Epidermal melanocyte (primary cell): ENCODE measurements around the gene CMTM2.
"Not testable (repeated sequence)": the region's sequence is repeated elsewhere in the genome, so short reads cannot be mapped to it uniquely, and the experiment has no call there.

ENCODE experiments used
- DNase-seq: peaks from one replicate; pipeline ENCODE4 v3.0.0; 2011; ENCODE audit warnings: low spot score; ENCODE audit not compliant: insufficient read length

CMTM2 gene

DNA sequence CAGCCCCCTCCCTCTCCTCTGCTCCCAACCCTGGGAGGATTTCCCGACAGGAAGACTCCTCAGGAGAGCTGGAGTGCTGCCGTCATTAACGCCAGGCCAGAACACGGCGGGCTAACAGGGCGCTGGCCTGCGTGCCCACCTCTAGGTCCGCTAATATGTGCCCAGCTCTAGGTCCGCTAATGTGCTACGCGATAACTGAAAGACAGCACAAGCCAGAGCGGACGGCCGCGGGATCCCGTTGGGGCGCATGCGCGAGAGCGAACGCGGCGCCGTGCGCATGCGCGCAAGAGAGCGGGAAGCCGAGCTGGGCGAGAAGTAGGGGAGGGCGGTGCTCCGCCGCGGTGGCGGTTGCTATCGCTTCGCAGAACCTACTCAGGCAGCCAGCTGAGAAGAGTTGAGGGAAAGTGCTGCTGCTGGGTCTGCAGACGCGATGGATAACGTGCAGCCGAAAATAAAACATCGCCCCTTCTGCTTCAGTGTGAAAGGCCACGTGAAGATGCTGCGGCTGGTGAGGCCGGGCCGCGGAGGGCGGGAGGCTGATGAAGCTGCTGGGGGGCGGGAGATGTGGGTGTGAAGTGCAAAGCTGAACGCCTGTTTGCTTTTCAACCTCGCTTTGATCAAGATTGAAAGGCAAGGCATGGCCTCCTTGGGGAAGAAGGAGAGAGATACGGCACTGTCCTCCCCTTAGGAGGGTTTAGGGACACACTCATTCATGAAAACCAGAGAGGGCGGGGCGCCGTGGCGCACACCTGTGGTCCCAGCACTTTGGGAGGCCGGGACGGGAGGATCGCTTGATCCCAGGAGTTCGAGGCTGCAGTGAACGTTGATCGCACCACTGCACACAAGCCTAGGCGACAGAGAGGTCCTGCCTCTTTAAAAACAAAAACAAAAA lies 26.7 kb upstream of the CMTM2 start, which contains the start of gene CKLF:
Gene CKLF, plus strand, starts transcription at position 291 of the 892 bp plus-strand sequence. Its CDS starts 140 bp downstream, at position 431.
- DNase-seq, result peak; percentile 93

DNA sequence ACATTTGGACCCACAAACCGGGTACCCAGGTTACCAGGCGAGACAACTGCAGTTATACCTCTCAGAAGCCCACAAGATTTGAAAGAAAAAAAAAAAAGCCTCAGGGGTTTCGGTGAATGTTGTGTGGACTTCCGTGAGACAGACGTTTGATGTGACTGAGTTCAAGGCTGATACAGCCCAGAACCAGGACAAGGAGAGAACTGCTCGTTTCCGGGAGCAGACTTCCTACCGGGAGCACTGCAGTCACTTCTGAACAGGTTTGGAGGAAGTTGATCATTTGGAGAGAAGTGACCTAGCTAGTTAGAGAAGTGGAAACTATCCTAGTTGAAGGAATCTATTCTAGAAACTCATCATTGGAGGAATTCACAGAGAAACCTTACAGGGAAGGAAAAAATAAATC lies 26.0 kb upstream of the CMTM2 start:
- DNase-seq, result no peak

DNA sequence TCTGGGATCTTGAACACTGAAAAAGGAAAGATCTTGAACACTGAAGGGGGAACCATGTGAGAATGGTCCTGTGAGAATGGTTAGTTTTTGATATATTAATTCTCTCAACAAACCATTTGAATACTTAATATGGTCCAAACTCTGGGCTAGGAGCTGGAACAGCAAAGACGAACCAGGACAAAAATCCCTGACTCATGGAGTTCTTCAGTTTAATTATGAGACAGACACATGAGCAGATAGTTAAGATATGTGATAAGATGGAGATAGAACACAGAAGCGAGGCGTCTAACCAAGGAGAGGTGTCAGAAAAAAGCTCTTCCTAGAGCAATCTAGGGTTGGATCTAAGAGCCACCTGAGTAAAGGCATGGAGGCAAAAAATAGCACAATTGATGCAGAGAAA lies 25.2 kb upstream of the CMTM2 start:
- DNase-seq, result no peak

DNA sequence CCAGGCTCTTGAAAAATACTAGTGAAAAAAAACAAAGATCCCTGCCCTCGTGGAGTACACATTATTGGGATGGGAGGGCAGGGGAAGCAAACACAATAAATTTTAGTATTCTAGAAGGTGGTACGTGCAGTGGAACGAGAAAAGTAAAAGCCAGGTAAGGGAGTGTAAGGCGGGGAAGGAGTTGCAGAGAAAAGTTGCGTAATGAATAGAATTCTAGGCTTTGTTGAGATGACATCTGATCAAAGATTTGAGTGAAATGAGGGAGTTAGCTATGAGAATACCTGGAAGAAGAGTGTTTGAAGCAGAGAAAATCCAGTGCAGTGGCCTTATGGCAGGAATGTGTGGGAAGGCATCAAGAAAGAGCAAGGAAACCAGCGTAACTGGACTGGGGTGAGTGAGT lies 24.8 kb upstream of the CMTM2 start:
- DNase-seq, result no peak

- no peak for DNase-seq
These were observed 19.2 kb upstream of the CMTM2 start for GRCh38 chr16:66560107-66560506.

- DNase-seq, result no peak
These were observed 17.7 kb upstream of the CMTM2 start for GRCh38 chr16:66561381-66562080.

DNA sequence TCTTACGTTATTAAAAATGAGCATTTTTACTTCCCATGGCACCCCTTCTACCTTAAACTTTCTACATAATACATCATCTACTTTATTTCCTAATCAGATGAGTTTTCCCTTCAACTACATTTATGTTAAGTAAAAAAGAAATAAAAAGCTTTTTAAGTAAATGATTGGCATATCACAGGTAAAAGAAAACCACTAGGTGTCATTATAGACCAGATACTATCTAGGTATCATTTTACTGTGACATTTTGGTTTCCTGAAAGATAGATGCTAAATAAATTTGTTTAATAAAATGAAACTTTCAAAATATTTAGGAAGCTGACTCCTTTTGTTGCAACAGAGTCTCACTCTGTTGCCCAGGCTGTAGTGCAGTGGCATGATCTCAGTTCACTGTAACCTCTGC lies 16.9 kb upstream of the CMTM2 start:
- DNase-seq, result no peak

DNA sequence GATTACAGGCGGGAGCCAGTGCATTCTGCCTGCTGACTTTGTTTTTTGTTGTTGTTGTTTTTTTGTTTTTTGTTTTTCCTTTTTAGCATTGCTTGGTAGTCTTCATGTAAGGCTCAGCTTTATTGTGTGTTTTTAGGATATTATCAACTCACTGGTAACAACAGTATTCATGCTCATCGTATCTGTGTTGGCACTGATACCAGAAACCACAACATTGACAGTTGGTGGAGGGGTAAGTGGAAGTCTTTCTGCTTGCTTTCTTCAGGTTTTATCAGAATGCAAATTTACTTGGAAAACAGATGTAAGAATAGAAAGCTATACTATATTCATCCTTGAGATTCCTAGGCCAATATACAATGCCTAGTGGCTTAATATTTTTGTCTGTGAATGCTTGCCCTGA lies 16.3 kb upstream of the CMTM2 start:
- DNase-seq, result no peak

GRCh38 chr16:66563574-66564334 lies 15.5 kb upstream of the CMTM2 start:
- DNase-seq, result no peak

GRCh38 chr16:66566051-66566901 lies 13.0 kb upstream of the CMTM2 start, which contains the start of gene CMTM1:
Gene CMTM1 (plus strand): TSS chr16:66566439. CDS start chr16:66566514, 75 bp downstream.
- DNase-seq, result no peak

GRCh38 chr16:66567270-66567669 lies 12.0 kb upstream of the CMTM2 start:
- not testable (repeated sequence) for DNase-seq

DNA sequence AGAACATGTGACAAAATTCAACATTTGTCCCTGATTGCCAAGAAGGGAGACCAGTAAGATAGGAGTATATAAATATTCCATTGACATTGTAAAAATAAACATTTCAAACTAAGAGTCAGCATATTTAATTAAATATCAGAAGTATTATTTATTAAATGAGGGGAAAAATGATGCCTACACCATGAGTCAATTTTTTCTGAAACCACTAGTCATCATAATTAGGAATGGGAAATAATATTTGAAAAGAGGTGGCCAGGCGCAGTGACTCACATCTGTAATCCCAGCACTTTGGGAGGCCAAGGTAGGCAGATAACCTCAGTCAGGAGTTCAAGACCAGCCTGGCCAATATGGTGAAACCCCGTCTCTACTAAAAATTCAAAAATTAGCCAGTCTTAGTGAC lies 10.9 kb upstream of the CMTM2 start:
- no peak for DNase-seq

- DNase-seq, result no peak
These were observed 10.1 kb upstream of the CMTM2 start for GRCh38 chr16:66569131-66569530.

- no peak for DNase-seq
These were observed 9.3 kb upstream of the CMTM2 start for GRCh38 chr16:66569827-66570405.

DNA sequence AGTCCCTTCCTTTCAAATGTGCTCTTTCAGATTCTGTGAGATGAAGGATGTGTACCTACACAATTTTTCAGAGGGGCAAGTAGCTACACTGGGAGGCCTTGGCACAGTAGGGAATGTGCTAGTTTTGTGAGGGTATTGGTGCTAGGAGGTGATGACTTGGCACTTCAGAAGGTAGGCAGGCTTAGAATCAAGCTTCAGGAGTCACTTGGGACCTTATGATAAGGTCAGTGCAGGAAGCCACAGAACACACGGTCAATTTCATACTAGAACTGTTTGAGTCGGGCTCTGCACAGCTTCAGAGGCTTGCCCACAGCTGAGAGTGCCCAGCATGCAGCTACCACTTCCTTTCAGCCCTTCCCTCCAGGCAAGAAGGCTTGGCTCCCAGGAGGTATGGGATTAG lies 6.9 kb upstream of the CMTM2 start:
- DNase-seq, result no peak

DNA sequence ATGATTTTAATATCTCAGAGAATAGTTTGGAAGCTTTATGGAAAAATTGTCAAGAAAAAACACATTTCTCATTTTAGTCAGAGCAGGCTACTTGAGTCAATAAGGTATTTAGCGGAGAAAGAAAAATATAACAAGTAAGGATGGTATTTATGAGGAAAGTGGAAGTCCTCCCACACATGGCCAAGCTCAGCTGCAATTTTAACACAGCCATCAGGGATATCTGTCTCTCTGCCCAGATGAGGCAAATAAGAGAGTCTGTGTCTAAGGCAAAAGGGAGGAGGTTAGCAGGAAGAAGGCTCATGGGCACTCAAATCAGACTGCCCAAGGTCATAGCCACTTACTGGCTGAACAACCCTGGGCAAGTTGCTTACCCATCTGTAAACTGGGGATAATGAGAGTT lies 5.2 kb upstream of the CMTM2 start:
- no peak for DNase-seq

GRCh38 chr16:66574531-66574930 lies 4.7 kb upstream of the CMTM2 start:
- DNase-seq, result no peak

DNA sequence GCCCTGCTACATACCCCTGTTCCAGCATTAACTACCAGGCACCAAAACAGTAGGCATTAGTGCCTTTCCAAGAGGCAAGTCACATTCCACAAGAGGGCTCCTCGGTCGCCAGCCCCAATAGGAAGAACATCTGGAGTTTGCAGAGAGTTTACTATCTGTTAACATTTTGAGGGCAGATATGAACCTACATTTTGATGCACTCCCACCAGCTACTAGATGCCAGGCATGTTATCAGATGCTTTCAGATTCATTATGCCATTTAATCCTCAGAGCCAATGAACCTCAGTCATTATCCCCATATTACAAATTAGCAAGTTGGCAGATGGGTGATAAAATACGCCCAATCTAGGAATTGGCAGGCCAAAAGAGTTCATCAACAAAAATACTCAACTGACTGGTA lies 4.2 kb upstream of the CMTM2 start:
- no peak for DNase-seq

GRCh38 chr16:66576296-66576695 lies 3.0 kb upstream of the CMTM2 start:
- no peak for DNase-seq

GRCh38 chr16:66580605-66581209 lies 1.4 kb downstream of the CMTM2 start:
- DNase-seq, result peak; percentile 59
